ENCODE data around the gene TMSB10.
"Not testable (repeated sequence)": the region's sequence is repeated elsewhere in the genome, so short reads cannot be mapped to it uniquely, and the experiment has no call there.

Gene TMSB10

DNA sequence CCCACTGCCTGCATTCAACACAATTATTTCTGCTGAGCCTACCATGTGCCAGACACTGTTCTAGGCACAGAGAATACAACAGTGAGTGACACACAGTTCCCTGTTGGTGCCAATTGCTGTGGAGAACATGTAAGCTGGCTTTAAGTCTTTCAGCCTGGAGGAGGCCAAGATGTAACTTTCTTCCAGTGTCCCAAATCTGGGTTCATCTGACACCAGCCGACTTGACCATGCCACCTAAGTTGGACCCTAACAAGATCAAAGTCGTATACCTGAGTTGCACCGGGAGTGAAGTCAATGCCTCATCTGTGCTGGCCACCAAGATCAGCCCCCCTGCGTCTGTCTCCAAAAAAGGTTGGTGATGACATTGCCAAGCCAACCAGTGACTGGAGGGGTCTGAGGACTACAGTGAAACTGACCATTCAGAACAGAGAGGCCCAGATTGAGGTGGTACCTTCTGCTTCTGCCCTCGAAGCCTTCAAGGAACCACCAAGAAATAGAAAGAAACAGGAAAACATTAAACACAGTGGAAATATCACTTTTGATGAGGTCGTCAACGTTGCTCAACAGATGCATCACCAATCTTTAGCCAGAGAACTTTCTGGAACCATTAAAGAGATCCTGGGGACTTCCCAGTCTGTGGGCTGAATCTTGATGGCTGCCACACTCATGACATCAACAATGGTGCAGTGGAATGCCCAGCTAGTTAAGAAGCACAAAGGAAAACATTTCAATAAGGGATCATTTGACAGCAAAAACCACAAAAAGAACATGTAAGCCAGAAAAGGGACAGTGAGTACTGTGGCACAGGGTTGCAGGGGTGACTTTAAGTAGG is 30.9 kb upstream of the TMSB10 start:
- no peak overlapping the region for H3K4me3 ChIP-seq (replicated peaks; ENCODE audit: low read depth, low read length)
- peak; percentile 43 for DNase-seq (ENCODE audit: low read depth)
- no peak for TF ChIP-seq CTCF (IDR thresholded peaks at IDR 0.05; ENCODE audit: low read length, missing control alignments)

DNA sequence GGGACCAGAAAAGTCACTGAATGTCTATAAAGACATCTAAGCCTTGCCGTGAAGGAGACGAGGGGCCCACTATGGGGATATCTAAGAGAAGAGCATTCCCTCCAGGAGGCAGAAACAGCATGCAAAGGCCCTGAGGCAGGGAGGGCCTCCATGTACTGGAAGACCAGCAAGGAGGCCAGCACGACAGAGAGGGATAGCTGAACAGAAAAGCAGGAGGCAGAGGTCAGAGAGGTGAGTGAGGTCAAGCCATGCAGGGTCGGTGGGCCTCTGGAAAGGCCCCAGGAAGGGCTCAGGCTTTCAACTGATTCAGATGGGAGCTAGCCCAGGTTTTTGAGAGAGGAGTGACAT is 30.3 kb upstream of the TMSB10 start:
- no peak overlapping the region for H3K4me3 ChIP-seq (replicated peaks; ENCODE audit: low read depth, low read length)
- DNase-seq (ENCODE audit: low read depth) = no peak
- TF ChIP-seq CTCF (IDR thresholded peaks at IDR 0.05; ENCODE audit: low read length, missing control alignments) = no peak

DNA sequence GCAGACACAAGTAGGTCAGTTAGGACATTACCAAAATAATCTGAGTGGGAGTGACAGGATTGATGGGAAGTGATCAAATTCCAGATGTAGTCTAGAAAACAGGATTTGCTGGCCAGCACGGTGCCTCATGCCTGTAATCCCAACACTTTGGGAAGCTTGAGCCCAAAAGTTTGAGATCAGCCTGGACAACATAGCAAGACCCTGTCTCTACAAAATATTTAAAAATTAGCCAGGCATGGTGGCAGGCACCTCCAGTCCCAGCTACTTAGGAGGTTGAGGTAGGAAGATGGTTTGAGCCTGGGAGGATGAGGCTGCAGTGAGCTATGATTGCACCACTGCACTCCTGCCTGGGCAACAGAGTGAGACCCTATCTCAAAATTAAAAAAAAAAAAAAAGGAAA is 29.8 kb upstream of the TMSB10 start:
- not testable (repeated sequence) for H3K4me3 ChIP-seq (replicated peaks; ENCODE audit: low read depth, low read length); DNase-seq (ENCODE audit: low read depth)

DNA sequence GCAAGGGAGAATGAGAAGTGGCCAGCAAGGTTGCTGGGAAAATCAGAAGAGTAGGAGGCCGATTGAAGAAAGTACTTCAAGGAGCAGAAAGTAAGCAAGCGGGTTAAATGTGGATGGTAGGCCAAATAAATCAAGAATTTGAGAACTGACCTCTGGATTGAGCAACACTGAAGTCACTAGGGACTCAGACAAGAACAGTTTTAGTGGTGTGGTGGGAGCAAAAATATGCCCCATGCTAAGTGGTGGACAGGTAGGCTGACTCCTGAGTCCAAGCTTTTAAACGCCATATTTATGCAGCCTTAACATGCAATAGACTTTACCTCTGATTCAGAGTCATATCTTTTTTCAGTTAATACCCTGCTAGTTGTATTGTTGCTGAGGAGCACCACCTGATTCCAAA is 29.1 kb upstream of the TMSB10 start:
- no peak for DNase-seq (ENCODE audit: low read depth)
- no peak overlapping the region for H3K4me3 ChIP-seq (replicated peaks; ENCODE audit: low read depth, low read length)
- TF ChIP-seq CTCF (IDR thresholded peaks at IDR 0.05; ENCODE audit: low read length, missing control alignments) = no peak

GRCh38 chr2:84878459-84878858 is 27.0 kb upstream of the TMSB10 start:
- no peak overlapping the region for H3K4me3 ChIP-seq (replicated peaks; ENCODE audit: low read depth, low read length)
- DNase-seq (ENCODE audit: low read depth) = no peak
- no peak for TF ChIP-seq CTCF (IDR thresholded peaks at IDR 0.05; ENCODE audit: low read length, missing control alignments)

- TF ChIP-seq CTCF (IDR thresholded peaks at IDR 0.05; ENCODE audit: low read length, missing control alignments) = no peak
- DNase-seq (ENCODE audit: low read depth) = no peak
- H3K4me3 ChIP-seq (replicated peaks; ENCODE audit: low read depth, low read length) = no peak overlapping the region
Observed at GRCh38 chr2:84878896-84879583, 26.4 kb upstream of the TMSB10 start.

DNA sequence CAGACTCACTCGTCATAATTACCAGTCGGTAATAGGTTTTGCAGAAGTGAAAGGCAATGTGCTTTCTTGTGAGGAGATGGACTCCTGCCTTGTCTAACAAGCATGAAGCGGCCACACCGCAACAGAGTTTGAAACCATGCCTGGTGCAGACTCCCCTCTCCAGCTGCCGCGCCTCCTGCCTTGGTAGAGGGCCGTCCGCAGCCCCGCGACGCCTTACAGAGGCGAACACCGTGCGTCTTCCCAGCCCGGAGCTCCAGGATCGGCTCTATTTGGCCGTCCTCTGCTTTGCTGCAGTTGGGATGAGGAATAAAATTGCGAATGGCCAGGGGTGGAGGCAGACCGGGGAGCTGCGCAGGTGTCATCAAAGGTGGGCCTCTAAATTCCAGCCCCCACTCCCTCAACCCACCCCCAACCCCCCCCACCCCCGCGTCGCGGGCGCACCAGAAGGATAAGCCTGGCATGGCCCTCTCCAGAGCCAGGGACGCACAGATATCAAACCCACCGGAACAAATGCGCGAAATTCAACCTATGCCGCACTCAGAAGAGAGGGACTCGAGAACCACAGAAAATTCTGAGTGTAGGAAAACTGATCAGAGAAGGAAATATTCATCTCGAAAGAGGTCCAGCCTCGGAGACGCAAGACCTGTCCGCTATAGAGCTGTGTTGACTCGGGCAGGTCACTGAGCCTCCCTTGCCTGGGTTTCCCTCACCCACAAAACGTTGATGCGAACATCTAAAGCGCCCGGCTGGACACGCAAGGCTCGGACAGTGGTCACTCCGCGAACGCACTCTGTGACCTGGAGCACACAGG is 25.7 kb upstream of the TMSB10 start:
- H3K4me3 ChIP-seq (replicated peaks; ENCODE audit: low read depth, low read length) = peak overlapping the region; percentile 61
- no peak for TF ChIP-seq CTCF (IDR thresholded peaks at IDR 0.05; ENCODE audit: low read length, missing control alignments)
- no peak for DNase-seq (ENCODE audit: low read depth)
